ENCODE data around the gene FZR1.
A peak's percentile ranks its signal among the peaks of the same experiment; 100 is the strongest.
"Not testable (repeated sequence)": the region's sequence is repeated elsewhere in the genome, so short reads cannot be mapped to it uniquely, and the experiment has no call there.

FZR1 gene

GRCh38 chr19:3497757-3498520 is 8.2 kb upstream of the FZR1 start:
- DNase-seq: no peak

- DNase-seq: no peak
Measured at GRCh38 chr19:3499738-3500428, 6.2 kb upstream of the FZR1 start.

GRCh38 chr19:3500429-3501101 is 5.5 kb upstream of the FZR1 start, which contains the start of gene DOHH:
Gene DOHH (minus strand): TSS chr19:3500674. CDS start chr19:3496814, 3,860 bp downstream.
- peak; percentile 84 for DNase-seq

GRCh38 chr19:3501780-3502179 is 4.3 kb upstream of the FZR1 start:
- DNase-seq: no peak

GRCh38 chr19:3503036-3503572 is 3.0 kb upstream of the FZR1 start:
- DNase-seq: no peak

- no peak for DNase-seq
Measured at GRCh38 chr19:3504735-3505134, 1.4 kb upstream of the FZR1 start.

- DNase-seq: peak; percentile 24
Measured at GRCh38 chr19:3506384-3507340, 551 bp downstream of the FZR1 start.

- DNase-seq: no peak
Measured at GRCh38 chr19:3507371-3508120, 1.4 kb downstream of the FZR1 start.

- DNase-seq: not testable (repeated sequence)
Measured at GRCh38 chr19:3508121-3508661, 2.1 kb downstream of the FZR1 start.

GRCh38 chr19:3508771-3509535 is 2.8 kb downstream of the FZR1 start:
- no peak for DNase-seq

GRCh38 chr19:3509566-3509989 is 3.5 kb downstream of the FZR1 start:
- no peak for DNase-seq

- no peak for DNase-seq
Measured at GRCh38 chr19:3510727-3511126, 4.6 kb downstream of the FZR1 start.

- DNase-seq: no peak
Measured at GRCh38 chr19:3511506-3512251, 5.6 kb downstream of the FZR1 start.

- DNase-seq: no peak
Measured at GRCh38 chr19:3512562-3513228, 6.6 kb downstream of the FZR1 start.

- no peak for DNase-seq
Measured at GRCh38 chr19:3513229-3514140, 7.4 kb downstream of the FZR1 start.

GRCh38 chr19:3514930-3515329 is 8.8 kb downstream of the FZR1 start:
- no peak for DNase-seq

- no peak for DNase-seq
Measured at GRCh38 chr19:3515891-3516422, 9.8 kb downstream of the FZR1 start.
